ENCODE data around the gene TFDP2. TPM values are rescaled to one million over a fixed set of nuclear protein-coding genes. Genes with fewer than 3 reads are reported as not detected.

Gene TFDP2
- total and polyA plus RNA-seq, 2 experiments from 2014 or later: 150 to 410 TPM

- Histone ChIP-seq H3K36me3 (ENCODE audit: insufficient read depth) (no peaks in the 10 kb centered on the region), H2AFZ (no peak overlapping the region), H3F3A (replicated peaks; ENCODE audit: low read depth) (no peaks in the 10 kb centered on the region), H4K20me1 (replicated peaks; ENCODE audit: insufficient read depth) (no peaks in the 10 kb centered on the region), H3K27ac (ENCODE audit: low read depth) (0 out of 2 replicates have a peak overlapping the region, but pooled peaks have one; percentile 20), H3K79me2 (replicated peaks; ENCODE audit: insufficient read depth) (no peaks in the 10 kb centered on the region), H3K4me3 (no peak overlapping the region), H3K27me3 (ENCODE audit: insufficient read depth) (no peaks in the 10 kb centered on the region), H3K4me2 (no peak overlapping the region), H3K9me2 (ENCODE audit: insufficient read depth) (no peaks in the 10 kb centered on the region), H3K4me1 (ENCODE audit: insufficient read depth) (no peaks in the 10 kb centered on the region)
- Mint-ChIP-seq H3K36me3 (ENCODE audit: low read depth) (peaks cover 4% of the 10 kb centered on the region; the same call in 1 of the 3 replicates), H3K4me3 (no peak overlapping the region), H3K27me3 (ENCODE audit: insufficient read depth, low read depth, poor library complexity) (no peaks in the 10 kb centered on the region), H3K4me1 (no peaks in the 10 kb centered on the region), H3K27ac (no peak overlapping the region), H3K9me3 (no peaks in the 10 kb centered on the region)
- peak; percentile 71 for DNase-seq (ENCODE audit: low spot score)
- no peak for TF ChIP-seq EZH2phosphoT487 (IDR thresholded peaks at IDR 0.05; ENCODE audit: unreplicated experiment)
- no peak for TF ChIP-seq CREB1 (CRISPR knock-in tag; IDR thresholded peaks at IDR 0.05; ENCODE audit: low read depth)
- TF ChIP-seq CTCF (conservative IDR thresholded peaks at IDR 0.05; ENCODE audit: low read depth in 2 of 2): peak; percentile 73 to 75
- no peak for TF ChIP-seq NANOG (IDR thresholded peaks at IDR 0.05; ENCODE audit: borderline replicate concordance)
- ATAC-seq: peak; percentile 84
Measured at GRCh38 chr3:142180761-142181362, 31.5 kb upstream of the TFDP2 start.

- H3K4me2 ChIP-seq: no peak overlapping the region
- H3K27ac Mint-ChIP-seq: no peak overlapping the region
- H3K9me2 ChIP-seq (ENCODE audit: insufficient read depth): no peaks in the 10 kb centered on the region
- DNase-seq (ENCODE audit: low spot score): no peak
- no peaks in the 10 kb centered on the region for H3K36me3 ChIP-seq (ENCODE audit: insufficient read depth)
- H3K27ac ChIP-seq (ENCODE audit: low read depth): no peak overlapping the region; the same call in 1 of the 2 replicates
- no peak overlapping the region for H3K4me3 Mint-ChIP-seq
- TF ChIP-seq CTCF (conservative IDR thresholded peaks at IDR 0.05; ENCODE audit: low read depth in 2 of 2) (0 out of 4 replicates have a peak, but pooled peaks of 1 of the 2 experiments have one; percentile 10), ZNF331 (CRISPR knock-in tag; IDR thresholded peaks at IDR 0.05; ENCODE audit: low read depth) (no peak)
- no peak for ATAC-seq
- H3K27me3 ChIP-seq (ENCODE audit: insufficient read depth): no peaks in the 10 kb centered on the region
- no peaks in the 10 kb centered on the region for H3F3A ChIP-seq (replicated peaks; ENCODE audit: low read depth)
- H3K9me3 Mint-ChIP-seq: no peaks in the 10 kb centered on the region
- no peaks in the 10 kb centered on the region for H3K27me3 Mint-ChIP-seq (ENCODE audit: insufficient read depth, low read depth, poor library complexity)
- no peaks in the 10 kb centered on the region for H3K79me2 ChIP-seq (replicated peaks; ENCODE audit: insufficient read depth)
- H3K4me3 ChIP-seq: no peak overlapping the region
- H3K4me1 ChIP-seq (ENCODE audit: insufficient read depth): peaks cover 6% of the 10 kb centered on the region; the same call in 1 of the 2 replicates
- H3K4me1 Mint-ChIP-seq: peaks cover 5% of the 10 kb centered on the region; the same call in 2 of the 3 replicates
- H3K36me3 Mint-ChIP-seq (ENCODE audit: low read depth): peaks cover 5% of the 10 kb centered on the region; the same call in 2 of the 3 replicates
- H2AFZ ChIP-seq: no peak overlapping the region
- no peaks in the 10 kb centered on the region for H4K20me1 ChIP-seq (replicated peaks; ENCODE audit: insufficient read depth)
Measured at GRCh38 chr3:142175478-142175877, 26.1 kb upstream of the TFDP2 start.

Data from GM23338 (cell line).